ENCODE data around the gene NLGN4Y. TPM values are rescaled to one million over a fixed set of nuclear protein-coding genes. Genes with fewer than 3 reads are reported as not detected.

Gene NLGN4Y
- total RNA-seq, 1 donor from 2014 or later, result not detected

DNA sequence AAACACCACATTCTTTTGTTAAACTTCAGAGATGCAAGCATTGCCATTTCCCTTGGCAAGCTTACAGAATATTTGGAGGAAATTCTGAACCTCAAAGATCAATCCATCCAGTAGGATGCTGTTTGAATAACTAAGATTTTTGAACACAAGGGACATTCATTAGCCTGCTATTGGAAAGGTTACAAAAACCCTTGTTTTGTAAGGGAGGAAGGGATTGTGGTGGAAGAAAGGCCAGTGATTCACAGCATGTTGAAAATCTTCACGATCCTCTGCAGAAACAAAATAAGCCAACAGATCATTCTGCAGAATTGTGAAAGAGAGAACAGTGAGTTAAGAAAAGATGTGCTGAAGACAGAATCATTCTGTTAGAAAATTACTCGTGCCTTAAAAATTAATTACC lies 297.9 kb downstream of the NLGN4Y start:
- H3K36me3 Mint-ChIP-seq, result no peaks in the 10 kb centered on the region
- no peaks in the 10 kb centered on the region for H3K9me3 Mint-ChIP-seq
- no peaks in the 10 kb centered on the region for H3K27me3 Mint-ChIP-seq (ENCODE audit: low read depth)
- H3K27ac Mint-ChIP-seq, result no peak overlapping the region
- H3K4me3 Mint-ChIP-seq, result no peak overlapping the region
- H3K4me1 Mint-ChIP-seq, result no peaks in the 10 kb centered on the region
- no peak for DNase-seq (ENCODE audit: low spot score in 2 of 2, unreplicated experiment in 2 of 2)
- TF ChIP-seq, protein P1, sequence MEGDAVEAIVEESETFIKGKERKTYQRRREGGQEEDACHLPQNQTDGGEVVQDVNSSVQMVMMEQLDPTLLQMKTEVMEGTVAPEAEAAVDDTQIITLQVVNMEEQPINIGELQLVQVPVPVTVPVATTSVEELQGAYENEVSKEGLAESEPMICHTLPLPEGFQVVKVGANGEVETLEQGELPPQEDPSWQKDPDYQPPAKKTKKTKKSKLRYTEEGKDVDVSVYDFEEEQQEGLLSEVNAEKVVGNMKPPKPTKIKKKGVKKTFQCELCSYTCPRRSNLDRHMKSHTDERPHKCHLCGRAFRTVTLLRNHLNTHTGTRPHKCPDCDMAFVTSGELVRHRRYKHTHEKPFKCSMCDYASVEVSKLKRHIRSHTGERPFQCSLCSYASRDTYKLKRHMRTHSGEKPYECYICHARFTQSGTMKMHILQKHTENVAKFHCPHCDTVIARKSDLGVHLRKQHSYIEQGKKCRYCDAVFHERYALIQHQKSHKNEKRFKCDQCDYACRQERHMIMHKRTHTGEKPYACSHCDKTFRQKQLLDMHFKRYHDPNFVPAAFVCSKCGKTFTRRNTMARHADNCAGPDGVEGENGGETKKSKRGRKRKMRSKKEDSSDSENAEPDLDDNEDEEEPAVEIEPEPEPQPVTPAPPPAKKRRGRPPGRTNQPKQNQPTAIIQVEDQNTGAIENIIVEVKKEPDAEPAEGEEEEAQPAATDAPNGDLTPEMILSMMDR (IDR thresholded peaks at IDR 0.05; ENCODE audit: unreplicated experiment), result no peak

DNA sequence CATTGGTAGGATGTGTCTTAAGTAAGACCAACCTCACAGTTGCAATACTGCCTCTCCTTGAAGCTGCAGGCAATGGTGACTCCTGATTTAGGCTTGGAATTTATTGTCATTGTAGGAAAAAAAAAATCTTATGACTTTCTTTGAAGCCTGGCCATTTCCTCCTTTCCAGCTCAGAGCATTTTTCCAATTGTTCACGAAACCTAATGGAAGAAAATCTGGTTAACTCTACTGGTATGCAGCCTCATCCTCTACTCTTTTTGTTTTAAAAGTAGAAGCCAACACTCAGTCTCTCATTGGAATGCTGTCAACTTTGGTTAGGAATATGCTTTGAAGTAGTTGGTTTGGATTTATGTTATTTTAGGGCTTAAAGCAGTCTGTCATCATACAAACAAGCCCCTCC lies 298.6 kb downstream of the NLGN4Y start:
- TF ChIP-seq, protein P1 (IDR thresholded peaks at IDR 0.05; ENCODE audit: unreplicated experiment), result no peak
- Mint-ChIP-seq H3K9me3 (no peaks in the 10 kb centered on the region), H3K4me3 (no peak overlapping the region), H3K27me3 (ENCODE audit: low read depth) (no peaks in the 10 kb centered on the region), H3K36me3 (no peaks in the 10 kb centered on the region), H3K4me1 (no peaks in the 10 kb centered on the region), H3K27ac (no peak overlapping the region)
- no peak for DNase-seq (ENCODE audit: low spot score in 2 of 2, unreplicated experiment in 2 of 2)

DNA sequence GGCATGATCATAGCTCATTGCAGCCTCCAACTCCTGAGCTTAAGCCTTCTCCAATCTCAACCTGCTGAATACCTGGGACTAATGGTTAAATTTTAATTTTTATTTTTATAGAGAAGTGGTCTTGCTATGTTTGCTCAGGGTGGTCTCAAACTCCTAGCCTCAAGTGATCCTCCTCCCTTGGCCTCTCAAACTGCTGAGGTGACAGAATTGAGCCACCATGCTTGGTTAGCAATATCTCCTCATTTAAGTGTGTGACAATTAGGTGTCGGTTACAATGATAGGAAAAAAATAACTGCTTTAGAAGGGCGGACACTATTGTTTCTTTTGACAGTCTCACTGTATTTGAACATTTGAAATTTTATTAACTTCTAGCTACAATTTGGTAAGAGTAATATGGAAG lies 300.3 kb downstream of the NLGN4Y start:
- no peaks in the 10 kb centered on the region for H3K4me1 Mint-ChIP-seq
- TF ChIP-seq, protein P1 (IDR thresholded peaks at IDR 0.05; ENCODE audit: unreplicated experiment), result no peak
- no peak overlapping the region for H3K27ac Mint-ChIP-seq
- no peaks in the 10 kb centered on the region for H3K27me3 Mint-ChIP-seq (ENCODE audit: low read depth)
- no peak for DNase-seq (ENCODE audit: low spot score in 2 of 2, unreplicated experiment in 2 of 2)
- H3K36me3 Mint-ChIP-seq, result no peaks in the 10 kb centered on the region
- no peak overlapping the region for H3K4me3 Mint-ChIP-seq
- H3K9me3 Mint-ChIP-seq, result no peaks in the 10 kb centered on the region

DNA sequence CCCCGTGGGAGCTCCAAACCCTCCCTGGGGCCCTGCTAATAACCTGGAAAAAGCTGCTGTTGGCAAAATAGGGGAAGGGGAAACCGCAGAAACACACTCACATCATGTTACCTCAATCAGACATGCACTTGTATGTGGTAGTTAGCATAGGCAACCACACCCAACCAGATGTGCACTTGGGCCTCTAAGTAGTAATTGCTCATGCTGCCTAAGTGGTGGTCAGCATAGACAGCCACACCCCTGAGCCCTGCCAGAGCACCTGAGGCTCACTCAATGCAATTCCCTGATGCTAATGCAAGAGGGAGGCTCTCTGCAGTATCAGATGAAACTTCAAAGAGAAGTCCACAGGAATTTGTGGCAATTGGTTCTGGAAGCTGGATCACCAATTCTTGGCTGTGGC lies 301.4 kb downstream of the NLGN4Y start:
- no peak for DNase-seq (ENCODE audit: low spot score in 2 of 2, unreplicated experiment in 2 of 2)
- TF ChIP-seq, protein P1 (IDR thresholded peaks at IDR 0.05; ENCODE audit: unreplicated experiment), result no peak
- H3K9me3 Mint-ChIP-seq, result no peaks in the 10 kb centered on the region
- H3K4me3 Mint-ChIP-seq, result no peak overlapping the region
- H3K36me3 Mint-ChIP-seq, result no peaks in the 10 kb centered on the region
- H3K27me3 Mint-ChIP-seq (ENCODE audit: low read depth), result no peaks in the 10 kb centered on the region
- no peak overlapping the region for H3K27ac Mint-ChIP-seq
- no peaks in the 10 kb centered on the region for H3K4me1 Mint-ChIP-seq

DNA sequence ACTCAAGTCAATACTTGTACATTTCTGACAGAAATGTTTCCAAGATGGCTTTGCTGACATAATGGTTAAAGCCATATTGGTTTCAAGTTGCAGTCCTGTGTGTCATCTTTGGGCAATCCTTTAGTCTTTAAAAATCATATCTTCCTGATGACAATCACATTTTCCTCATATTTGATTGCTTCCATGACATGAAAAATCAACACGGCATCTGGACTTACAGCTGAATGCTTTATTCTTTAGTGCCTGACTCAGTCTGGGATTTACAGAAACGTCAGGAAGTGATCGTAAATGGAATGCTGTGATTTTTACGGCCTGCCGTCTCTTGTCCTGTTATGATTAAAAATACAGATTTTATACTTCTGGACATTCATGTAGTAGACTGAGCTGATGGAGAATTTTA lies 304.2 kb downstream of the NLGN4Y start:
- Mint-ChIP-seq H3K9me3 (no peaks in the 10 kb centered on the region), H3K4me1 (no peaks in the 10 kb centered on the region), H3K36me3 (no peaks in the 10 kb centered on the region), H3K27me3 (ENCODE audit: low read depth) (no peaks in the 10 kb centered on the region), H3K27ac (no peak overlapping the region), H3K4me3 (no peak overlapping the region)
- TF ChIP-seq, protein P1 (IDR thresholded peaks at IDR 0.05; ENCODE audit: unreplicated experiment), result no peak
- no peak for DNase-seq (ENCODE audit: low spot score in 2 of 2, unreplicated experiment in 2 of 2)

DNA sequence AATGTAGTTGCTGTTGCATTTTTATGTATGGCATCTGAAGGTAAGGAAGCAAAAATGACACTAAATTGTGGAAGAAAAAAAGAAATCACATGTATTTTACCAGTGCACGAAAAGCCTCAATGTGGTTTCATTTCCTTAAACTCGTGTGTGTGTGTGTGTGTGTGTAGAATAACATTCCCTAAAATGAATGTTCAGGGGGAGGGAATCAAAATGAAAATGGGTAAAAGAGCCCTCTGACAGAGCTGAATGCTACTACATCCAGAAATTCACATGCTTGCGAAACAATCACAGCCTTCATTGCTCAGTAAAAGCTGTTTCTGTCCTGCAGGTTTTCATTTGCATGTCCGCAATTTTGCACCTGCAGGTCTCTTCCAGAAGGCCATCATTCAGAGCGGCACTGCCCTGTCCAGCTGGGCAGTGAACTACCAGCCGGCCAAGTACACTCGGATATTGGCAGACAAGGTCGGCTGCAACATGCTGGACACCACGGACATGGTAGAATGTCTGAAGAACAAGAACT lies 305.1 kb downstream of the NLGN4Y start:
- H3K9me3 Mint-ChIP-seq, result no peaks in the 10 kb centered on the region
- H3K36me3 Mint-ChIP-seq, result no peaks in the 10 kb centered on the region
- DNase-seq (ENCODE audit: low spot score in 2 of 2, unreplicated experiment in 2 of 2), result no peak
- H3K4me3 Mint-ChIP-seq, result no peak overlapping the region
- H3K4me1 Mint-ChIP-seq, result no peaks in the 10 kb centered on the region
- TF ChIP-seq, protein P1 (IDR thresholded peaks at IDR 0.05; ENCODE audit: unreplicated experiment), result no peak
- no peaks in the 10 kb centered on the region for H3K27me3 Mint-ChIP-seq (ENCODE audit: low read depth)
- no peak overlapping the region for H3K27ac Mint-ChIP-seq

Measured in mesothelial cell of epicardium (in vitro differentiated cells).